Endothelial cell of umbilical vein (primary cell): Measurements from ENCODE around the gene CYCS.

Source experiments
- CTCF ChIP-seq, 2 donors: IDR thresholded peaks; 1 replicate in 1 of 2; 2 replicates in 1 of 2; pipeline ENCODE4 v1.5.1; 2011; ENCODE audit warnings: low read length in 2 of 2, mild to moderate bottlenecking in 2 of 2, moderate library complexity in 2 of 2, control low read depth in 1 of 2, inconsistent platforms in 1 of 2, low read depth in 1 of 2; ENCODE audit not compliant: insufficient read depth in 1 of 2; ENCODE audit errors: extremely low read depth in 1 of 2
- GATA2 ChIP-seq: IDR thresholded peaks from 2 replicates; pipeline ENCODE4 v1.7.0; 2011; ENCODE audit warnings: low read depth, mild to moderate bottlenecking, moderate library complexity, mixed read lengths, low read length; ENCODE audit not compliant: insufficient read length, insufficient read depth
- MYC ChIP-seq: IDR thresholded peaks from one replicate; pipeline ENCODE4 v1.6.1; 2011; ENCODE audit warnings: mild to moderate bottlenecking, low read depth, low read length
- POLR2A ChIP-seq: IDR thresholded peaks from 2 replicates; pipeline ENCODE4 v1.6.1; 2012; ENCODE audit warnings: low read depth, mild to moderate bottlenecking, control low read depth, low read length
- POLR2AphosphoS5 ChIP-seq: IDR thresholded peaks from 2 replicates; pipeline ENCODE4 v1.6.1; 2012; ENCODE audit warnings: low read depth, mild to moderate bottlenecking, control low read depth, low read length, moderate library complexity; ENCODE audit not compliant: insufficient read depth

- TF ChIP-seq MYC (no peak), POLR2AphosphoS5 (no peak), CTCF (IDR thresholded peaks at IDR 0.05; ENCODE audit: extremely low read depth in 1 of 2, insufficient read depth in 1 of 2, low read depth in 1 of 2, low read length in 2 of 2) (no peak), GATA2 (no peak), POLR2A (no peak)
Observed at GRCh38 chr7:25169683-25170082, 44.6 kb upstream of the CYCS start.
